ENCODE data around the gene ZNF845.
A peak's percentile ranks its signal among the peaks of the same experiment; 100 is the strongest.
"Not testable (repeated sequence)": the region's sequence is repeated elsewhere in the genome, so short reads cannot be mapped to it uniquely, and the experiment has no call there.

The ZNF845 gene

GRCh38 chr19:53357821-53358581, 24.5 kb downstream of the ZNF845 start:
- DNase-seq (ENCODE audit: low read depth), result no peak
- no peak overlapping the region for H3K4me3 ChIP-seq (replicated peaks; ENCODE audit: low read depth, low read length)
- TF ChIP-seq CTCF (IDR thresholded peaks at IDR 0.05; ENCODE audit: low read length, missing control alignments), result no peak

DNA sequence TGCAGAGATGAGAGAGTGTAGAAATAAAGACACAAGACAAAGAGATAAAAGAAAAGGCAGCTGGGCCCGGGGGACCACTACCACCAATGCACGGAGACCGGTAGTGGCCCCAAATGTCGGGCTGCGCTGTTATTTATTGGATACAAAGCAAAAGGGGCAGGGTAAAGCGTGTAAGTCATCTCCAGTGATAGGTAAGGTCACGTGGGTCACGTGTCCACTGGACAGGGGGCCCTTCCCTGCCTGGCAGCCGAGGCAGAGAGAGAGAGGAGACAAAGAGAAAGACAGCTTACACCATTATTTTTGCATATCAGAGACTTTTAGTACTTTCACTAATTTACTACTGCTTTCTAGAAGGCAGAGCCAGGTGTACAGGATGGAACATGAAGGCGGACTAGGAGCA, 26.5 kb downstream of the ZNF845 start:
- DNase-seq (ENCODE audit: low read depth); H3K4me3 ChIP-seq (replicated peaks; ENCODE audit: low read depth, low read length): not testable (repeated sequence)

- H3K4me3 ChIP-seq (replicated peaks; ENCODE audit: low read depth, low read length), result peak within 1 kb of the TSS; percentile 83
- DNase-seq (ENCODE audit: low read depth), result peak; percentile 79
- TF ChIP-seq CTCF (IDR thresholded peaks at IDR 0.05; ENCODE audit: low read length, missing control alignments), result peak; percentile 21
These were observed 31.8 kb downstream of the ZNF845 start, which contains the start of gene ZNF525 for GRCh38 chr19:53365134-53365898. ZNF525 (plus strand) TSS chr19:53365705; CDS start chr19:53372282, 6,577 bp downstream.

DNA sequence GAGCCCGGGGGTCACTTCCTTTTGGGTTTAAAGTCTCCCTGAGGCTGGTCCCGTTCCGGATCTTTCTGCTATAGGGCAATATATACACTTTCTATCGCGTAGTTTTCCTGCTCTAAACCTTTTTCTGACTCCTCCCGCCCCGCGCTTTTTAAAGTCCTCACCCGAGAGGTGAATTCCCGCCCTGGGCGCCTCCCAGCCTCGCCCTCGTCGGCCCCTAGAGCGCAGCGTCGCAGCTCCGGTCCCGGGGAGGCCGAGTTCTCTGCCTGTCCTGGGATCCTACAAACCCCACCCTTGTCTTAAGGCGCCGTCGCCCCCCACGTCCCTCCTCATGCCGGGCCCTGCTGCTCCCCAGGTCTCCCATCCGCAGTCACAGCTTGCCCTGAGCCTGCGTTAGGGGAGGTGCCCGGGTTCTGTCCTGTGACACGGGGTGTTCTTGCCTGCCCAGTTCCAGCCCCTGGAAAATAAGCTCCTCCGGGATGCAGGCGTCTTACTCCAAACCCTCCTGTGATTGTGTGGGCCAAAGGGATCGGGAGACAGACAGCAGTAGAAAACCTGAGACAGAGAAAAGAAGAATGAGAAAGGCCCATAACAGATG, 32.4 kb downstream of the ZNF845 start:
- no peak for TF ChIP-seq CTCF (IDR thresholded peaks at IDR 0.05; ENCODE audit: low read length, missing control alignments)
- DNase-seq (ENCODE audit: low read depth), result no peak
- H3K4me3 ChIP-seq (replicated peaks; ENCODE audit: low read depth, low read length), result peak overlapping the region; percentile 83

DNA sequence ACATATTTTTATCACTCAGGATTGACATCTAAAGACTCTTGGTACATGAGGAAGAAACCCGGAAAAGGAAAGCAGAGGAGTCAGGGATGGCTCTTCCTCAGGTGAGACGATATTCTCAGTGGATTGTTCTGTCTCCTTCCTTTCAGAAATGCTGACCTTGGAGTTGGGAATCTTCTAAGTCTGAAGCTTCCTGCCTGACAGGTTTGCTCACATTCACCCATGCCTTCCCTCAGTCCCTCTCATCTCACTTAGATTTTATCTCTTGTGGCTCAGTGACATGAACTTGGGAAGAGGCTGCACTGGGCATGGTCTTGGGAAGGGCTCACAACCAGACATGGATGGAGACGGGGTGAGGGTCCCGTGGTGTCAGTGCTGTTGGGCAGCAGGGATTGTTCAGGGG, 38.6 kb downstream of the ZNF845 start:
- no peak for DNase-seq (ENCODE audit: low read depth)
- no peak overlapping the region for H3K4me3 ChIP-seq (replicated peaks; ENCODE audit: low read depth, low read length)
- no peak for TF ChIP-seq CTCF (IDR thresholded peaks at IDR 0.05; ENCODE audit: low read length, missing control alignments)

GRCh38 chr19:53374288-53374687, 40.7 kb downstream of the ZNF845 start:
- no peak for DNase-seq (ENCODE audit: low read depth)
- TF ChIP-seq CTCF (IDR thresholded peaks at IDR 0.05; ENCODE audit: low read length, missing control alignments), result no peak
- H3K4me3 ChIP-seq (replicated peaks; ENCODE audit: low read depth, low read length), result no peak overlapping the region

DNA sequence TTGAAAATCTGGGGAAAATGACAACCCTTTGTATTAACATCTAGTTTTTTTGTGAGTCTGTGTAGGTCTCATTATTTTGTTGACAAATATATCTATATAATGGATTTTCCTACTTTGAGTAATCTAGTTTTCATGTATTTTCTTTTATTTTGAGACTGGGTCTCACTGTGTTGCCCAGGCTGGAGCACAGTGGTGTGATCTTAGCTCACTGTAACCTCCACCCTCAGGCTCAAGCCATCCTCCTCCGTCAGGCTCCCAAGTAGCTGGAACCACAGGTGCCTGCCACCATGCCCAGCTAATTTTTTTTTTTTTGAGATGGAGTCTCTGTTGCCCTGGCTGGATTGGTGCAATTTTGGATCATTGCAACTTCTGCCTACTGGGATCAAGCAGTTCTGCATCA, 41.2 kb downstream of the ZNF845 start:
- no peak for DNase-seq (ENCODE audit: low read depth)
- TF ChIP-seq CTCF (IDR thresholded peaks at IDR 0.05; ENCODE audit: low read length, missing control alignments), result no peak
- no peak overlapping the region for H3K4me3 ChIP-seq (replicated peaks; ENCODE audit: low read depth, low read length)

Measured in fibroblast of pulmonary artery (primary cell).